B cell (primary cell): ENCODE data around the gene C1QTNF12.

Experiments used
- CTCF ChIP-seq: fragments of 200-600 bp; IDR thresholded peaks from one replicate; pipeline ENCODE4 v1.8.0; 2022; ENCODE audit warnings: antibody characterized with exemption, mild to moderate bottlenecking
- EZH2 ChIP-seq: IDR thresholded peaks from 2 replicates; pipeline ENCODE4 v1.6.1; 2012; ENCODE audit warnings: borderline replicate concordance, low read depth, mild to moderate bottlenecking, moderate library complexity, low read length; ENCODE audit not compliant: insufficient read depth, poor library complexity, severe bottlenecking

GRCh38 chr1:1231400-1232207 lies 14.9 kb downstream of the C1QTNF12 start, which contains the start of gene SDF4:
- no peak for TF ChIP-seq CTCF
- no peak for TF ChIP-seq EZH2
